Heart left ventricle (tissue), 16 donors: ENCODE measurements around the gene ZBTB40. TPM values are rescaled to one million over a fixed set of nuclear protein-coding genes. Genes with fewer than 3 reads are reported as not detected.

Experiments used
- ATAC-seq, 4 donors: fragments of 200-7000 bp; cut with Tn5 transposase; one replicate each; pipeline ENCODE4 v1.9.1; 2020 to 2022; ENCODE audit warnings: moderate library complexity in 4 of 4, mild to moderate bottlenecking in 3 of 4, moderate number of reproducible peaks in 1 of 4
- DNase-seq, 5 donors: peaks; one replicate each; pipeline ENCODE4 v3.0.0-alpha.2; 2020
- H3K27ac ChIP-seq, 12 donors: fragments of 200-600 bp; sonication (generic) in 4 of 12; one replicate each; pipeline versions ENCODE4 v1.5.0 to v1.8.0; 2016 to 2022; ENCODE audit warnings: mild to moderate bottlenecking in 2 of 12
- H3K27me3 ChIP-seq, 9 donors: fragments of 200-600 bp; sonication (generic) in 2 of 9; one replicate each; pipeline versions ENCODE4 v1.5.1 to v1.8.0; 2016 to 2022; ENCODE audit warnings: mild to moderate bottlenecking in 3 of 9
- H3K36me3 ChIP-seq, 9 donors: fragments of 200-600 bp; sonication (generic) in 2 of 9; one replicate each; pipeline versions ENCODE4 v1.5.0 to v1.8.0; 2018 to 2022; ENCODE audit warnings: mild to moderate bottlenecking in 2 of 9
- H3K4me1 ChIP-seq, 12 donors: fragments of 200-600 bp; sonication (generic) in 4 of 12; one replicate each; pipeline versions ENCODE4 v1.5.0 to v1.8.0; 2016 to 2022; ENCODE audit warnings: mild to moderate bottlenecking in 3 of 12
- H3K4me3 ChIP-seq, 12 donors: fragments of 200-600 bp; sonication (generic) in 4 of 12; one replicate each; pipeline versions ENCODE4 v1.5.0 to v1.8.0; 2017 to 2022; ENCODE audit warnings: mild to moderate bottlenecking in 9 of 12, moderate library complexity in 4 of 12
- H3K9me3 ChIP-seq, 12 donors: fragments of 200-600 bp; sonication (generic) in 4 of 12; one replicate each; pipeline versions ENCODE4 v1.5.0 to v1.8.0; 2016 to 2022; ENCODE audit warnings: mild to moderate bottlenecking in 1 of 12
- POLR2A ChIP-seq, 2 donors: fragments of 450-650 bp; IDR thresholded peaks; one replicate each; pipeline ENCODE4 v1.6.1; 2017; ENCODE audit warnings: antibody characterized with exemption in 2 of 2, mild to moderate bottlenecking in 2 of 2, moderate library complexity in 2 of 2
- WGBS, 4 donors: extraction: QIAGEN DNeasy Blood & Tissue Kit in 2 of 4; methylation state at CpG; one replicate each; pipeline versions ENCODE4 v1.1.5 to v1.1.7; 2013 to 2018; 5-methylcytosine and 5-hydroxymethylcytosine counted together
- intact Hi-C, 10 donors: fragments of 100-400 bp; cut with DNase I; formaldehyde crosslinking; loops; one replicate each; pipeline versions ENCODE4 v1.11.1 to v1.14.2; 2022
- polyA plus RNA-seq, 2 donors: library from polyadenylated mRNA; stranded (reverse); fragments of 200-250 nt; gene quantifications; one replicate each; pipeline ENCODE4 v1.2.3, GENCODE V29; 2013
- total RNA-seq, 9 donors: library from RNA; depleted of rRNA in 2 of 9; stranded (reverse); fragments of >200 nt in 2 of 9; fragmentation: NEBNext Ultra II Directional in 3 of 9; extraction: Animal tissue kit (Norgen Biotek cat#: 25700) in 3 of 9; gene quantifications; one replicate each; pipeline versions ENCODE4 v1.1.0 to v1.2.4, GENCODE V29; 2016 to 2023
- TF ChIP-seq, protein P1 (sequence below), 12 donors: fragments of 200-600 bp; sonication (generic) in 4 of 12; IDR thresholded peaks; one replicate each; pipeline versions ENCODE4 v1.5.0 to v1.8.0; 2018 to 2022; ENCODE audit warnings: antibody characterized with exemption in 12 of 12, mild to moderate bottlenecking in 5 of 12
- donor health status: ischemic (EF 13 %, LVEDD 7.1; RV severe dilation, severe dysfunction).
- donor health status: healthy with polysubstance abuse.
- donor health status: DM: no; HTN: yes; CAD: no.
- donor health status: DM: no; HTN: no; CAD: no.
- donor health status: ischemic (EF 25% LVEDD 6.9; RV normal size, moderate dysfunction).
- donor health status: ischemic (EF 25% LVEDD 5.7; RV mildly dilated, moderate dysfunction).
- donor health status: healthy.
- donor health status: DM: yes; HTN: yes; CAD: no.
- donor health status: ischemic (EF 35%, LVEDD 5.7; RV mildly dilated, moderate dysfunction).
- donor health status: nonischemic (EF 11% LVEDD 7.7; RV severe dilation, severe dysfunction).
- donor health status: DM: yes; HTN: yes; CAD: no.
- donor health status: PGD.
- donor health status: ischemic (EF 29% LVEDD 5.4; RV normal size, mild dysfunction).
- donor health status: nonischemic (EF 23%, LVEDD 6.1; RV moderate dilation, normal function).

The ZBTB40 gene
- total and polyA plus RNA-seq, 11 donors: 4.6 to 17.7 (median 15.1) TPM

DNA sequence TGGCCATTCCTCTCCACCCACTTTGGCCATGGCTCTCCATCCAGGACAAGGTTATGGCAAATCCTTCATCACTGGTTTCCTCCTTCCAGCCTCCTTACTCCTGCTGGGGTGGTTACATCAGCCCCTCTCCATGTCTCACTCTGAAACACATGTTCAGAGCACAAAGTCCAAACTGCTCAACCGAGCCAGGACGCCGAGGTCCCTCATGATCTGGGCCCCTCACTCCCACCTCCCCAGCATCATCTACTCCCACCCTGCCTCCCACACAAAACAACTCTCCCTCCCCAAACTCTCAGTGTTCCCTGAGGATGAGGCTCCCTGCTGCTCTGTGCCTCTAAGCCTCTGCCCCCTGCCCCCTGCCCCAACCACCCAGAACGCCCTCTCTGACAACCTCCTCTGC is 33.3 kb upstream of the ZBTB40 start:
- Histone ChIP-seq H3K9me3 (no peaks in the 10 kb centered on the region), H3K36me3 (no peaks in the 10 kb centered on the region), H3K4me1 (peaks cover 0 to 19% (median 7%) of the 10 kb centered on the region in 12 donors), H3K4me3 (peak overlapping the region in 2 of 12 donors; percentile 19 to 26), H3K27me3 (peaks cover 0 to 30% (median 0%) of the 10 kb centered on the region in 9 donors), H3K27ac (peak overlapping the region in 5 of 12 donors; percentile 51 to 73 (median 60))
- ATAC-seq: no peak
- intact Hi-C loops: loop anchor here in 8 of 10 donors (5.0 to 10.0 kb wide), 6 partner anchors 284 to 744 kb away; no protein-coding TSS in a partner anchor
- TF ChIP-seq POLR2A (IDR thresholded peaks at IDR 0.05): no peak
- TF ChIP-seq, protein P1, sequence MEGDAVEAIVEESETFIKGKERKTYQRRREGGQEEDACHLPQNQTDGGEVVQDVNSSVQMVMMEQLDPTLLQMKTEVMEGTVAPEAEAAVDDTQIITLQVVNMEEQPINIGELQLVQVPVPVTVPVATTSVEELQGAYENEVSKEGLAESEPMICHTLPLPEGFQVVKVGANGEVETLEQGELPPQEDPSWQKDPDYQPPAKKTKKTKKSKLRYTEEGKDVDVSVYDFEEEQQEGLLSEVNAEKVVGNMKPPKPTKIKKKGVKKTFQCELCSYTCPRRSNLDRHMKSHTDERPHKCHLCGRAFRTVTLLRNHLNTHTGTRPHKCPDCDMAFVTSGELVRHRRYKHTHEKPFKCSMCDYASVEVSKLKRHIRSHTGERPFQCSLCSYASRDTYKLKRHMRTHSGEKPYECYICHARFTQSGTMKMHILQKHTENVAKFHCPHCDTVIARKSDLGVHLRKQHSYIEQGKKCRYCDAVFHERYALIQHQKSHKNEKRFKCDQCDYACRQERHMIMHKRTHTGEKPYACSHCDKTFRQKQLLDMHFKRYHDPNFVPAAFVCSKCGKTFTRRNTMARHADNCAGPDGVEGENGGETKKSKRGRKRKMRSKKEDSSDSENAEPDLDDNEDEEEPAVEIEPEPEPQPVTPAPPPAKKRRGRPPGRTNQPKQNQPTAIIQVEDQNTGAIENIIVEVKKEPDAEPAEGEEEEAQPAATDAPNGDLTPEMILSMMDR (IDR thresholded peaks at IDR 0.05): no peak
- WGBS, 4 donors: 55 to 72% (median 61%) methylated on average over 4 of the region's 4 CpGs
- DNase-seq: no peak

DNA sequence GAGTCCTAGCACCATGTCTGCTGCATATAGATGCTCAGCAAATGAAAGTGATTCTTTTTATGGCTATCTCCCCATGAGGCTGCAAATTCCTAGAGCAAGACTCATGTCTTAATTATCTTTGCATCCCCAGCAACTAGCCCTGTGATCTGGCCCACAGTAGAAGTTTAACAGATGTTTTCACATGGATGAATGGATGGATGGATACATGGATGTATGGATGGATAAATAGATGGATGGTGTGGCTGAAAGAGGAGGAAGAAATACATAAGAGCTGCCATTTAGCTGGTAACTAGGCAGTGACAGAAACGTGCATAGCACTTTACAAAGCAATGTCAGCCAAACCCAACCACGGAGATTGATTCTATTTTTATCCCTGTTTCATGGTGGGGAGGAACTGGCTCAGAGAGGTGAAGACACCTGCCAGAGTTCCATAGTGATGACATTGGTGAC is 32.7 kb upstream of the ZBTB40 start:
- H3K4me1 ChIP-seq: peaks cover 0 to 19% (median 7%) of the 10 kb centered on the region in 12 donors
- intact Hi-C loops: loop anchor here in 8 of 10 donors (5.0 to 10.0 kb wide), 6 partner anchors 284 to 744 kb away; no protein-coding TSS in a partner anchor
- H3K27me3 ChIP-seq: peaks cover 0 to 30% (median 0%) of the 10 kb centered on the region in 9 donors
- 0 to 2% (median 0%) methylated on average over 2 of the region's 2 CpGs for WGBS, 4 donors
- no peaks in the 10 kb centered on the region for H3K36me3 ChIP-seq
- DNase-seq (no peak), ATAC-seq (peak; percentile 58 to 81 (median 70))
- H3K27ac ChIP-seq: peak overlapping the region in 7 of 12 donors; percentile 22 to 73 (median 58)
- H3K4me3 ChIP-seq: peak overlapping the region in 2 of 12 donors; percentile 19 to 26
- no peaks in the 10 kb centered on the region for H3K9me3 ChIP-seq
- TF ChIP-seq, protein P1 (IDR thresholded peaks at IDR 0.05): no peak
- TF ChIP-seq POLR2A (IDR thresholded peaks at IDR 0.05): no peak

DNA sequence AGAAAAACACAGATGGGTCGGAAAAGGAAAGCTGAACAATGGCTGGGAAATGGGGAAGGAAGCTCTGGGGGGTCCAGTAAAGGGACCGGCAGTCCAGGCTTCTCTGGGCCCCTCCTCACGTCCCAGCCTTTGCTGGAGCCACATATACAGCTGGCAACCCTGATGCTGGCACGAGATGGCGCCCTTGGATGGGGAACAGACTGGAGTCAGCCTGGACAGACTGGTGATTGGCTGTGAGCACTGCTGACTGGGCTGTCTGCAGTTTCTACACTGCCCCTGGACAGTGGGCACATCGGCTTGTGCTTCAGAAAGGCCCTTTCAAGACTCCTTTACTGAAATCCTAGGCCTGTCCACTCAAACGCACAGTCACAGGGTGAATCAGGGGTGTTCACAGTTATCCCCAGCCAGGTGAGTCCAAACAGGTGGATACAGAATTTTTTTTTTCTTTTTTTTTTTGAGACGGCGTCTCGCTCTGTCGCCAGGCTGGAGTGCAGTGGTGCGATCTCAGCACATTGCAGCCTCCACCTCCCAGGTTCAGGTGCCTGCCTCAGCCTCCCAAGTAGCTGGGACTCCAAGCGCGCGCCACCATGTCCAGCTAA is 31.1 kb upstream of the ZBTB40 start:
- H3K36me3 ChIP-seq: no peaks in the 10 kb centered on the region
- peaks cover 0 to 30% (median 0%) of the 10 kb centered on the region in 9 donors for H3K27me3 ChIP-seq
- intact Hi-C loops: loop anchor here (1.0 to 10.0 kb wide), 5 partner anchors 77 to 222 kb away; partner anchors contain the start of gene C1QC (in 2 of the 10)
- ATAC-seq (peak; percentile 87 to 90 (median 88)), DNase-seq (peak; percentile 74 to 89 (median 82))
- H3K4me1 ChIP-seq: peaks cover 0 to 19% (median 7%) of the 10 kb centered on the region in 12 donors
- H3K27ac ChIP-seq: no peak overlapping the region
- no peaks in the 10 kb centered on the region for H3K9me3 ChIP-seq
- WGBS, 4 donors: 53 to 57% (median 54%) methylated on average over 15 of the region's 15 CpGs
- TF ChIP-seq, protein P1 (IDR thresholded peaks at IDR 0.05): peak; percentile 55 to 80 (median 67)
- no peak for TF ChIP-seq POLR2A (IDR thresholded peaks at IDR 0.05)
- H3K4me3 ChIP-seq: no peak overlapping the region

DNA sequence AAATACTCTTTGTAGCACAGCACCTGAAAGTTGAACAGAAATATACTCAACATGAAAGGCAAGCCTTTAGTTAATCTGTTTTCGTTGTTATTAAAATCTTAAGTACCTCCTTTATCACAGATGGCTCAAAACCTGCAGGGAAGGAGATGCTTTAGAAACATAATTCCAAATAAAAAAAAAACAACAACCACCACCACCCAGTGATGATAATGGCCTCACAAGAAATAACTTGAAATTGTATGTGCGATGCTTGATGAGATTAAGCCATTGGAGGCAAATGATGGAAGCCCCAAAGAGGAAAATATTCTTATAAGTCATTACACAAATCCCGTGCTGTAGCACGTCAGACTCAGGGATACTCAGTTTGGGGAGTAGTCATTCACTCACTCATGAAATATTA is 24.9 kb upstream of the ZBTB40 start:
- TF ChIP-seq, protein P1 (IDR thresholded peaks at IDR 0.05): no peak
- TF ChIP-seq POLR2A (IDR thresholded peaks at IDR 0.05): no peak
- intact Hi-C loops: loop anchor here in 1 of 10 donors (10.0 kb wide), 1 partner anchor 98 kb away; no protein-coding TSS in a partner anchor
- no peaks in the 10 kb centered on the region for H3K9me3 ChIP-seq
- ATAC-seq (no peak), DNase-seq (no peak)
- no peaks in the 10 kb centered on the region for H3K4me1 ChIP-seq
- 88 to 91% (median 90%) methylated on average over 4 of the region's 4 CpGs for WGBS, 4 donors
- no peaks in the 10 kb centered on the region for H3K27me3 ChIP-seq
- no peak overlapping the region for H3K27ac ChIP-seq
- H3K36me3 ChIP-seq: no peaks in the 10 kb centered on the region
- H3K4me3 ChIP-seq: no peak overlapping the region
